ENCODE results near the gene MPP2. TPM values are rescaled to one million over a fixed set of nuclear protein-coding genes. Genes with fewer than 3 reads are reported as not detected.

Gene MPP2
- total and polyA plus RNA-seq, 4 donors = 0.05 to 0.25 (median 0.09) TPM

DNA sequence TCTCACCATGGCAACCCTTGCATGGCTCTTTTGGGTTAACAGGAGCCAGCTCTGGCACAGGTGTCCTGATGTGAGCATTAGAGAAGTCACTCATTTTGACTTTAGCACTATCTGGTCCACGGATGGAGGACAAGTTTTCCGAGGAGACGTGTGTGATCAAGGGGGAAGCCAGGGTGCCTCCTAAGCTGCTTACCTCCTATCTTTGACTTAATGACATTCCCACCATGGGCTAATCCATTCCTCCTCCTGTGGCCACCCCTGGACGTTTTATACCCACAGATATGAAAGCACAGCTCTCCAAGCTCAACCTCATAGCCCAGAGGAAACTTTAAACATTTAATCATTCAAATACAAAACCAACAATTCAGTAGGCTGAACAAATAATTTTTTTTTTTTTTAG is 18.8 kb downstream of the MPP2 start:
- DNase-seq (ENCODE audit: low spot score) = no peak
- TF ChIP-seq TAF1 (conservative IDR thresholded peaks at IDR 0.05) (no peak), FOXA1 (IDR thresholded peaks at IDR 0.05) (no peak), JUND (IDR thresholded peaks at IDR 0.05) (no peak), RAD21 (IDR thresholded peaks at IDR 0.05) (no peak), YY1 (IDR thresholded peaks at IDR 0.05) (no peak), EGR1 (IDR thresholded peaks at IDR 0.05; ENCODE audit: low read depth in 2 of 2) (no peak), HNF4A (conservative IDR thresholded peaks at IDR 0.05) (no peak), GABPA (IDR thresholded peaks at IDR 0.05 in 1 of 2, conservative IDR thresholded peaks at IDR 0.05 in 1 of 2) (no peak), SP1 (IDR thresholded peaks at IDR 0.05) (no peak)

DNA sequence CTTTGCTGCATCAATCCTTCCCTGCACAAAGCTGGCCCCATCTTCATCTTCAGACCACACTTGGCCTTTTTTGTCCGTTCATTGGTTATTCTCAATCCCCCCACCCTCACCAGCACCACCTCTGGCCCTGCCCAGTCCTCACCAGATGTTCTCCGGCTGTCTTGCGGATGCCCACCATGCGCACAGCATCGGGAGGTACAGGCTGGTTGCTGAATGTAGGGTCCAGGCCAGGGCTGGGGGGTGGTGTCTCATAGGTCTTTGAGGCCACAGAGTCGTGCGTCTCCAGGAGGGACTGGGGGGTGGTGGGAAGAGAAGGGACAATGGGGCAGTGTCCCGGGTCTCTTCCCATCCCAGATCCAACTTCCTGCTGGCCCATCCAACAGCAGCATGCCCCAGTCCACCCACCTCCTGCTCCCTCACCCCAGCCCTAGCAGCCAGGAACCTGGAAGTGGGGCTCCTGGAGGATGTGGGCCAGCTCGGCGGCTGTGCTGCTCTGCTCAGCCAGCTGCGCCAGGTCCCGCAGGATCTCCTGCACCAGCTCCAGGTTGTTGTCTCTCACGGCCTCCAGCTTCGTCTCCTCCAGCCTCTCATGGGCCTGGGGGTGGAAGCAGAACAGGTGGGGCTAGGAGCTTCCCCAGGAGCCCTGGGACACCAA is 24.4 kb downstream of the MPP2 start:
- no peak overlapping the region for H3K9ac ChIP-seq (ENCODE audit: low read depth in 1 of 2, low read length in 2 of 2)
- TF ChIP-seq TAF1 (conservative IDR thresholded peaks at IDR 0.05) (no peak), HNF4A (conservative IDR thresholded peaks at IDR 0.05) (no peak), RXRA (IDR thresholded peaks at IDR 0.05) (no peak)
- TF ChIP-seq, protein P1, sequence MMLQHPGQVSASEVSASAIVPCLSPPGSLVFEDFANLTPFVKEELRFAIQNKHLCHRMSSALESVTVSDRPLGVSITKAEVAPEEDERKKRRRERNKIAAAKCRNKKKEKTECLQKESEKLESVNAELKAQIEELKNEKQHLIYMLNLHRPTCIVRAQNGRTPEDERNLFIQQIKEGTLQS (IDR thresholded peaks at IDR 0.05) = no peak
- TF ChIP-seq, protein P2, sequence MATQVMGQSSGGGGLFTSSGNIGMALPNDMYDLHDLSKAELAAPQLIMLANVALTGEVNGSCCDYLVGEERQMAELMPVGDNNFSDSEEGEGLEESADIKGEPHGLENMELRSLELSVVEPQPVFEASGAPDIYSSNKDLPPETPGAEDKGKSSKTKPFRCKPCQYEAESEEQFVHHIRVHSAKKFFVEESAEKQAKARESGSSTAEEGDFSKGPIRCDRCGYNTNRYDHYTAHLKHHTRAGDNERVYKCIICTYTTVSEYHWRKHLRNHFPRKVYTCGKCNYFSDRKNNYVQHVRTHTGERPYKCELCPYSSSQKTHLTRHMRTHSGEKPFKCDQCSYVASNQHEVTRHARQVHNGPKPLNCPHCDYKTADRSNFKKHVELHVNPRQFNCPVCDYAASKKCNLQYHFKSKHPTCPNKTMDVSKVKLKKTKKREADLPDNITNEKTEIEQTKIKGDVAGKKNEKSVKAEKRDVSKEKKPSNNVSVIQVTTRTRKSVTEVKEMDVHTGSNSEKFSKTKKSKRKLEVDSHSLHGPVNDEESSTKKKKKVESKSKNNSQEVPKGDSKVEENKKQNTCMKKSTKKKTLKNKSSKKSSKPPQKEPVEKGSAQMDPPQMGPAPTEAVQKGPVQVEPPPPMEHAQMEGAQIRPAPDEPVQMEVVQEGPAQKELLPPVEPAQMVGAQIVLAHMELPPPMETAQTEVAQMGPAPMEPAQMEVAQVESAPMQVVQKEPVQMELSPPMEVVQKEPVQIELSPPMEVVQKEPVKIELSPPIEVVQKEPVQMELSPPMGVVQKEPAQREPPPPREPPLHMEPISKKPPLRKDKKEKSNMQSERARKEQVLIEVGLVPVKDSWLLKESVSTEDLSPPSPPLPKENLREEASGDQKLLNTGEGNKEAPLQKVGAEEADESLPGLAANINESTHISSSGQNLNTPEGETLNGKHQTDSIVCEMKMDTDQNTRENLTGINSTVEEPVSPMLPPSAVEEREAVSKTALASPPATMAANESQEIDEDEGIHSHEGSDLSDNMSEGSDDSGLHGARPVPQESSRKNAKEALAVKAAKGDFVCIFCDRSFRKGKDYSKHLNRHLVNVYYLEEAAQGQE (IDR thresholded peaks at IDR 0.05) = no peak
- H3K36me3 ChIP-seq (ENCODE audit: control insufficient read depth in 4 of 4, insufficient read depth in 3 of 4, low read depth in 1 of 4, low read length in 3 of 4) = no peaks in the 10 kb centered on the region
- no peaks in the 10 kb centered on the region for H3K9me3 ChIP-seq (ENCODE audit: control insufficient read depth in 4 of 4, low read length in 3 of 4)
- H3K4me1 ChIP-seq (ENCODE audit: control insufficient read depth in 4 of 4, insufficient read depth in 4 of 4, low read length in 3 of 4) = no peaks in the 10 kb centered on the region
- no peak overlapping the region for H3K27ac ChIP-seq (ENCODE audit: low read depth in 1 of 2, low read length in 2 of 2)
- no peak overlapping the region for H3K4me3 ChIP-seq (ENCODE audit: low read depth in 1 of 3, low read length in 3 of 3)
- no peak for DNase-seq (ENCODE audit: low spot score)
- whole genome bisulfite sequencing = 90% methylated on average over 14 of the region's 14 CpGs
- no peaks in the 10 kb centered on the region for H3K27me3 ChIP-seq (ENCODE audit: control insufficient read depth in 4 of 4, insufficient read depth in 4 of 4, low read length in 3 of 4)

More for the DNA sequence above, 18.8 kb downstream of the MPP2 start:
- Histone ChIP-seq H3K4me1 (ENCODE audit: control insufficient read depth in 4 of 4, insufficient read depth in 4 of 4, low read length in 3 of 4) (no peaks in the 10 kb centered on the region), H3K4me3 (ENCODE audit: low read depth in 1 of 3, low read length in 3 of 3) (no peak overlapping the region), H3K27me3 (ENCODE audit: control insufficient read depth in 4 of 4, insufficient read depth in 4 of 4, low read length in 3 of 4) (no peaks in the 10 kb centered on the region), H3K36me3 (ENCODE audit: control insufficient read depth in 4 of 4, insufficient read depth in 3 of 4, low read depth in 1 of 4, low read length in 3 of 4) (no peaks in the 10 kb centered on the region), H3K9me3 (ENCODE audit: control insufficient read depth in 4 of 4, low read length in 3 of 4) (no peaks in the 10 kb centered on the region), H3K27ac (ENCODE audit: low read depth in 1 of 2, low read length in 2 of 2) (no peak overlapping the region), H3K9ac (ENCODE audit: low read depth in 1 of 2, low read length in 2 of 2) (no peak overlapping the region)
- WGBS = 61% methylated on average over 4 of the region's 4 CpGs

- 96% methylated on average over 27 of the region's 27 CpGs for WGBS
- DNase-seq (ENCODE audit: low spot score) = no peak
- H3K36me3 ChIP-seq (ENCODE audit: control insufficient read depth in 4 of 4, insufficient read depth in 3 of 4, low read depth in 1 of 4, low read length in 3 of 4) = no peaks in the 10 kb centered on the region
Observed at GRCh38 chr17:43881758-43882505, 25.4 kb downstream of the MPP2 start.

More at GRCh38 chr17:43881758-43882505, 25.4 kb downstream of the MPP2 start:
- no peaks in the 10 kb centered on the region for H3K4me1 ChIP-seq (ENCODE audit: control insufficient read depth in 4 of 4, insufficient read depth in 4 of 4, low read length in 3 of 4)
- H3K4me3 ChIP-seq (ENCODE audit: low read depth in 1 of 3, low read length in 3 of 3) = no peak overlapping the region
- H3K9ac ChIP-seq (ENCODE audit: low read depth in 1 of 2, low read length in 2 of 2) = no peak overlapping the region
- no peaks in the 10 kb centered on the region for H3K27me3 ChIP-seq (ENCODE audit: control insufficient read depth in 4 of 4, insufficient read depth in 4 of 4, low read length in 3 of 4)
- no peaks in the 10 kb centered on the region for H3K9me3 ChIP-seq (ENCODE audit: control insufficient read depth in 4 of 4, low read length in 3 of 4)
- H3K27ac ChIP-seq (ENCODE audit: low read depth in 1 of 2, low read length in 2 of 2) = no peak overlapping the region
- no peak for TF ChIP-seq GABPA (IDR thresholded peaks at IDR 0.05 in 1 of 2, conservative IDR thresholded peaks at IDR 0.05 in 1 of 2)
- no peak for TF ChIP-seq FOXA1 (IDR thresholded peaks at IDR 0.05)
- no peak for TF ChIP-seq MAX (IDR thresholded peaks at IDR 0.05)
- TF ChIP-seq HNF4G (IDR thresholded peaks at IDR 0.05) = no peak
- TF ChIP-seq YY1 (IDR thresholded peaks at IDR 0.05) = no peak
- TF ChIP-seq EGR1 (IDR thresholded peaks at IDR 0.05; ENCODE audit: low read depth in 2 of 2) = no peak
- TF ChIP-seq, protein P1 (IDR thresholded peaks at IDR 0.05) = no peak

Data from liver (tissue), 9 donors.